Glomerular endothelial cell (primary cell): ENCODE data around the gene RNU1-4. TPM values are rescaled to one million over a fixed set of nuclear protein-coding genes. Genes with fewer than 3 reads are reported as not detected.
"Not testable (repeated sequence)": the region's sequence is repeated elsewhere in the genome, so short reads cannot be mapped to it uniquely, and the experiment has no call there.

Source experiments
- DNase-seq: peaks from one replicate; pipeline ENCODE4 v3.0.0-alpha.2; 2011; ENCODE audit warnings: low read depth, low spot score; ENCODE audit errors: extremely low read depth
- total RNA-seq: library from RNA; depleted of rRNA; stranded (reverse); fragments of >200 nt; gene quantifications from 2 replicates; pipeline ENCODE4 v1.2.3, GENCODE V29; 2015

Gene RNU1-4
- total RNA-seq, 1 donor from 2014 or later, result under 0.01 TPM

GRCh38 chr1:16707130-16708093, 32.9 kb upstream of the RNU1-4 start:
- DNase-seq, result not testable (repeated sequence)

GRCh38 chr1:16708704-16709103, 31.6 kb upstream of the RNU1-4 start:
- not testable (repeated sequence) for DNase-seq

- DNase-seq, result not testable (repeated sequence)
Observed at GRCh38 chr1:16709659-16710087, 30.6 kb upstream of the RNU1-4 start.

- DNase-seq, result not testable (repeated sequence)
Observed at GRCh38 chr1:16710618-16711017, 29.7 kb upstream of the RNU1-4 start.

GRCh38 chr1:16712131-16712530, 28.2 kb upstream of the RNU1-4 start:
- not testable (repeated sequence) for DNase-seq

- not testable (repeated sequence) for DNase-seq
Observed at GRCh38 chr1:16712582-16712981, 27.7 kb upstream of the RNU1-4 start.

GRCh38 chr1:16712984-16713383, 27.3 kb upstream of the RNU1-4 start:
- not testable (repeated sequence) for DNase-seq

GRCh38 chr1:16713480-16713879, 26.8 kb upstream of the RNU1-4 start:
- DNase-seq, result not testable (repeated sequence)

- DNase-seq, result no peak
Observed at GRCh38 chr1:16716691-16717335, 23.5 kb upstream of the RNU1-4 start.

- DNase-seq, result no peak
Observed at GRCh38 chr1:16717336-16718098, 22.8 kb upstream of the RNU1-4 start.

GRCh38 chr1:16718099-16718907, 22.0 kb upstream of the RNU1-4 start:
- not testable (repeated sequence) for DNase-seq

GRCh38 chr1:16718908-16719533, 21.3 kb upstream of the RNU1-4 start:
- no peak for DNase-seq

- no peak for DNase-seq
Observed at GRCh38 chr1:16719571-16720350, 20.6 kb upstream of the RNU1-4 start.

GRCh38 chr1:16720351-16721223, 19.7 kb upstream of the RNU1-4 start:
- DNase-seq, result no peak

- DNase-seq, result no peak
Observed at GRCh38 chr1:16721871-16722641, 18.3 kb upstream of the RNU1-4 start.

- no peak for DNase-seq
Observed at GRCh38 chr1:16724718-16725438, 15.4 kb upstream of the RNU1-4 start.
